GM18498 (cell line): ENCODE results near the gene SEC14L2.
"Not testable (repeated sequence)": the region's sequence is repeated elsewhere in the genome, so short reads cannot be mapped to it uniquely, and the experiment has no call there.

Experiments used
- ATAC-seq: cut with Tn5 transposase; IDR thresholded peaks from one replicate; pipeline ENCODE4 v1.9.1; 2021; ENCODE audit warnings: mild to moderate bottlenecking, moderate library complexity; ENCODE audit not compliant: unreplicated experiment

The SEC14L2 gene

GRCh38 chr22:30447656-30448055, 50.8 kb downstream of the SEC14L2 start:
- no peak for ATAC-seq

GRCh38 chr22:30451488-30451887, 54.7 kb downstream of the SEC14L2 start:
- not testable (repeated sequence) for ATAC-seq

DNA sequence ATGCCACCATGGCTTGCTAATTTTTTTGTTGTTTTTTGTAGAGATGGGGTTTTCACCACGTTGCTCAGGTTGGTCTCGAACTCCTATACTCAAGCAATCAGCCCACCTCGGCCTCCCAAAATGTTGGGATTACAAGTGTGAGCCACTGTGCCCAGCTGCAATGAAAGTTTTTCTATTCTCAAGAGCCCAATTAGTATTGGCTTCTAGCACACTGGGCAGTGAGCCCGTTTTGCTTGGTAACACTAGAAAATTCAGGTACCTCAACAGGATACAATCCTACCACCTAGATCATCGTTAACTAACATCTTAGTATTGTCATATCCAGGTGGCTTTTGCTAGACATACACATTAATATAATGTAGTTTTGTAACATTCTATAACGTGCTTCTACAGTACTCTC, 56.0 kb downstream of the SEC14L2 start:
- no peak for ATAC-seq

- ATAC-seq = no peak
Observed at GRCh38 chr22:30453731-30454510, 57.1 kb downstream of the SEC14L2 start.

DNA sequence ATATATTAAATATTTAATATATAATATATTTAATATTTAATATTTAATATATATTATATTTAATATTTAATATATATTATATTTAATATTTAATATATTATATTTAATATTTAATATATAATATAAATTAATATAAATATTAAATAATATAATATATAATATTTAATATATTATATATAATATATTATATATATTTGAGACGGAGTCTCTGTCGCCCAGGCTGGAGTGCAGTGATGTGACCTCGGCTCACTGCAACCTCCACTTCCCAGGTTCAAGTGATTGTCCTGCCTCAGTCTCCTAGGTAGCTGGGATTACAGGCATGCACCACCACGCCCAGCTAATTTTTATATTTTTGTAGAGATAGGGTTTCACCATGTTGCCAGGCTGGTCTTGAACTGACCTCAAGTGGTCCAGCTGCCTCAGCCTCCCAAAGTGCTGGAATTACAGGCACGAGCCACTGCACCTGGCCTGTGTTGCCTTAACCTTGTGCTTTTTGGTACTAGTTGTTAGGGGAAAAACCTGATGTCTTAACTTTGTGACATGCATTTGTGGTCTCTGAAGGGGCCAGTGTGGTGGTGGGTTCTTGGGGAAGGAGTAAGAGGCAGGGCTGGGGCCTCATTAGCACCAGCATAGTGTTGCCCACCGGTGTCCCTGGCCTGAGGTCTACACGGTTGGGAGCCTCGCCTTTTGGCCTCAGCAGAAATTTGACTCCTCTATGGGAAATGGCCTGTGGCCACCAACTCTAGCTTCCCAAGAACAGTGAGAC, 58.4 kb downstream of the SEC14L2 start:
- no peak for ATAC-seq

GRCh38 chr22:30457981-30458380, 61.2 kb downstream of the SEC14L2 start:
- ATAC-seq = no peak

GRCh38 chr22:30459181-30460052, 62.6 kb downstream of the SEC14L2 start:
- ATAC-seq = no peak

DNA sequence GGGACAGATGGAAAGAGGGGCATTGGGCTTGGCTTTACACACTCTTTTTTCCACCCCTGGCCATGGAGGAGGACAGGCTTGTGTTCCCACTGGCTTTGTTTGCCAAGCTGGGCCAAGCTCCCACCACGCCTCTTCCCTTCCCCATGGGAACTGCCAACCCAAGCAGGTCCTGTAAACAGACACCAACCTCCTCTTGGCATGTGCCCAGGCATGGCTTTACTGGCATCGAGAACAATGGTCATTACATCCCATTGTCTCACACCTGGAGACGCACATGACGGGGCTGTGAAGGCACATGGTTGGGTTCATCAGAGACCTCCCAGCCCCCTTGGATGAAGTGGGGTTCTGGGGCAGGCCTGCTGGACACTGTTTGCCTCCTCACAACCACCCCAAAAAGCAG, 63.3 kb downstream of the SEC14L2 start:
- ATAC-seq = no peak

- ATAC-seq = not testable (repeated sequence)
Observed at GRCh38 chr22:30460555-30460954, 63.7 kb downstream of the SEC14L2 start.

DNA sequence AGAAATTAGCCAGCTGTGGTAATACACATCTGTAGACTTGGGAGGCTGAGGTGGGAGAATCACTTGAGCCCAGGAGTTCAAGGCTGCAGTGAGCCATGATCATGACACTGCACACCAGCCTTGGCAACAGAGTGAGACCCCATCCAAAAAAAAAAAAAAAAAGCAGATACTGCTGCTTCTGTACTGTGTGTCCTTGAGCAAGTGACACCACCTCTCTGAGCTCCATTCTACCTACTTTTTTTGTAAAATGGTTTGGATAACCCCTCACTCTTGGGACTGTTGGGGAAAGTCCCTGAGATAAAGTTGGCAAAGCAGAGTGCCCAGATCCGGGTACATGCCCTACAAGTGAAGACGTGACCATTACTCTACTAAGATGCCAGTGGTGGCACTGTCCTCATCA, 72.3 kb downstream of the SEC14L2 start:
- ATAC-seq = no peak

DNA sequence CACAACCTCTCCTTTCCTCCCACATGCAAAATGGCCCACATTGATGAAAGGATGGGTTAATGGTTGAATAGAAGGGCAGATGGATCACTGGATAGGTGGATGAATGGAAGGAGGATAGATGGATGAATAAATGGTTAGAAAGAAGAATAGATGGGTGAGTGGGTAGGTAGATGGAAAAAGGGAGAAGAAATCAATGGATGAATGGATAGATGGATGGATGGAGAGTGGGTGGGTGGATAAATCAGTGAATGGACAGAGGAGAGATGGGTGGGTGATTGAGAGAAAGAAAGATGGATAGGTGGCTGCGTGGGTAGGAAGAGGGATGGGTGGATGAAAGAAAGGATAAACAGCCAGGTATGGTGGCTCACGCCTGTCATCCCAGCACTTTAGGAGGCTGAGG, 73.8 kb downstream of the SEC14L2 start:
- no peak for ATAC-seq

GRCh38 chr22:30471616-30472318, 74.9 kb downstream of the SEC14L2 start, which contains the start of gene SEC14L3:
Gene SEC14L3, minus strand, starts transcription at chr22:30472017. Its CDS starts 59 bp downstream, at chr22:30471958.
- ATAC-seq = no peak

- no peak for ATAC-seq
Observed at GRCh38 chr22:30472994-30473720, 76.3 kb downstream of the SEC14L2 start.

DNA sequence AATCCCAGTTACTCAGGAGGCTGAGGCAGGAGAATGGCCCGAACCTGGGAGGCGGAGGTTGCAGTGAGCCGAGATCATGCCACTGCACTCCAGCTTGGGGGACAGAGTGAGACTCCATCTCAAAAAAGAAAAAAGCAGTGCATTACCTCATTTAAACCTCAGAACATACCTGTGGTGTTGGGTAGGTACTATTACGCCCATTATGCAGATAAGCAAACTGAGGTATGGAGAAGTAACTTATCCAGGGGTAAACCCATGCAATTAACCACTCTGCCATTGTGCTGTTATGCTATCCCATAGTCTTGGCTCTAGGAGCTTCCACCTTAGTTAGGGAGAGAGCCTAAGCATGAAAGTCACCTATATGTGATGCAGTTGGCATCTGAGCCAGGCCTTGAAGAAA, 77.3 kb downstream of the SEC14L2 start:
- no peak for ATAC-seq
